Astrocyte of the hippocampus (primary cell): ENCODE data around the gene SNIP1.
A peak's percentile ranks its signal among the peaks of the same experiment; 100 is the strongest.
"Not testable (repeated sequence)": the region's sequence is repeated elsewhere in the genome, so short reads cannot be mapped to it uniquely, and the experiment has no call there.

Experiments used
- DNase-seq: peaks from one replicate; pipeline ENCODE4 v3.0.0; 2011; ENCODE audit warnings: low read depth, low spot score

SNIP1 gene

GRCh38 chr1:37514350-37515184, 39.5 kb downstream of the SNIP1 start, which contains the start of gene MEAF6:
TSS of gene MEAF6 (minus strand) at chr1:37514766. CDS start at chr1:37514746, 20 bp downstream.
- peak; percentile 96 for DNase-seq

- peak; percentile 51 for DNase-seq
Measured at GRCh38 chr1:37513795-37514349, 40.2 kb downstream of the SNIP1 start.

DNA sequence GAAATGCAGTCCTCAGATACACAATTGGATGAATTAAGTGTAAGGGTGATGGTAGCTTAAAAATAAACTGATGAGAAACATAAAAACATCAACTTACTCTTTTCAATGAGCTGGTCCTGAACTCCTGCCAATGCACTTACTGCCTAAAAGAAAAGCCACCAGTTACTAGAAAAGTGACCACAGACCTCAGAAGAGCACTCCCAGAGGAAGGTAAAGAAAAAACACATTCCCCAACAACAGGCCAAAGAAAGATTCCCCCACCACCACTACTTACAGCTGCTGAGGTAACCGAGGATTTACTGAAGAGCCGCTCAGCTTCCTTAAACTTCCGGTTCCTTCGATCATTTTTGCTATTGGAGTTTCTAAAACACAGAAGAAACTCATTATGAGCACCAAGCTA, 44.9 kb downstream of the SNIP1 start:
- peak; percentile 80 for DNase-seq

DNA sequence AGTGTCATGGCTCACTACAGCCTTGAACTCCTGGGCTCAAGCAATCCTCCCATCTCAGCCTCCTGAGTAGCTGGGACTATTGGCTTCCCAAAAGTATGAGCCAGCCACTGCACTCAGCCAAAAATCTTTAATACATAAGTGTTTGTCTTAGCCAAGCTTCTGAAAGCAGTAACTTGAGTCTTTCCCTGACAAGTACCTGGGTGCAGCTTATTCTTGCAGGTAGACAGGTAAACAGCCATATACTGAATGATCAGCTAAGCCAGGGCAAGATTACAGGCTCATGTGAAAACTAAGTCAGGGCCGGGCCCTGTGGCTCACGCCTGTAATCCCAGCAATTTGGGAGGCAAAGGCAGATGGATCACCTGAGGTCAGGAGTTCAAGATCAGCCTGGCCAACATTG, 47.4 kb downstream of the SNIP1 start:
- no peak for DNase-seq

DNA sequence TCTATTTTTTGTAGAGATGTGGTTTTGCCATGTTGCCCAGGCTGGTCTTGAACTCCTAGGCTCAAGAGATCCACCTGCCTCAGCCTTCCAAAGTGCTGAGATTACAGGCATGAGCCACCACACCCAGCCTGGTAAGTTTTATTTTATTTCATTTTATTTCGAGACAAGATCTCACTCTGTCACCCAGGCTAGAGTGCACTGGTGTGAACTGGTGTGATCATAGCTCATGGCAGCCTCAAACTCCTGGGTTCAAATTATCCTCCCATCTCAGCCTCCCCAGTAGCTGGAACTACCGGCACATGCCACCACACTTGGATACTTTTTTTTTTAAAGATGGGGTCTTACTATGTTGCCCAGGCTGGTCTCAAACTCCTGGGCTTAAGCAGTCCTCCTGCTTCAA, 51.3 kb downstream of the SNIP1 start:
- not testable (repeated sequence) for DNase-seq

DNA sequence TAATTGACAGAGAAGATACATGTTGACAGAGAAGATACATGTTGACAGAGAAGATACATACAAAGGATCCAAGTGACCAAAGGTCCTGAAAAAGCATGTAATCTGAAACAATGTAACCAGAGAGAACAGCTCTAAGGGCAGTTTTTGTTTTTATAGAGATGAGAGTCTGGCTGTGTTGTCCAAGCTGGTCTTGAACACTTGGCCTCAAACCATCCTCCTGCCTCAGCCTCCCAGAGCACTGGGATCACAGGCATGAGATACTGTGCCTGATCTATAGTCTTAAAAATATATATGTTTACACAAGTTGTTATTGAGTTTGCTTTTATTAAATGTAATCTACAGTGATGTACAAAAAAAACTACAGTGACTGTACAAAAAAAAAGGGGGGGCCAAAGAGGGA, 52.0 kb downstream of the SNIP1 start:
- DNase-seq, result no peak

- DNase-seq, result no peak
Measured at GRCh38 chr1:37501661-37502060, 52.4 kb downstream of the SNIP1 start.

- peak; percentile 84 for DNase-seq
Measured at GRCh38 chr1:37498872-37499617, 55.0 kb downstream of the SNIP1 start.

DNA sequence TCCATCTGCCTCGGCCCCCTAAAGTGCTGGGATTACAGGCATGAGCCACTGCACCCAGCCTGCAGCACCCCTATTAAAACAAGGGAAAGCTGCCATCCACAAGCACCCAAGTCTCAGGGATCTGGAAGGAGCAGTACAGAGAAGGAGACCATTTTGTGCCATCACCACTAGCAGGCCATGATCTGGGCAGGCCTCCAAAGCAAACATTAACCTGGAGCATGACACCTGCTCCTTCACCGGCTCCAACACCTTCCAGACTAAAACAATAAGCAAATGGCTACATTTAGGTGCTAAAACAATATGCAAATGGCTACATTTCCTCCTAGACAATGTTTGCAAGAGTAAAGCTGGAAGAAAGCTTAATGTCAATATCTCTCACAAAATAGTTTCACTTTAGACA, 56.3 kb downstream of the SNIP1 start:
- DNase-seq, result no peak

DNA sequence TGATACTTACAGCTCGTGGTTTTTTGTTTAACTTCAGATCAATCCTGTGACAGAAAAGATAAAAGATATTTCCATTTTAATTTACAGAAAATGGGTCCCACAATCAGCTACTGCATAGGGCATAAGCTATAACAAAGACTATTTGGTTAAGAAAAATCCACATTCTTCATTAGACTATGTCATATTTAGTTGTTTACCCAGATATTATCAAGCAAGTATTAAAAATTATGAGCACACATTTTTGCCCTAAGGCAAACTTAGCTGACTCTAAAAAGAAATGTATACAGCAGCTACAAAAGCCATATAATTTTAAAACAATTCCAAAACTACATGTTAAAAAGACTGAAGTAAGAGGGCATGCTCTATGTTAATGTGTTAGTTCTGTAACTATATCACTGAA, 58.2 kb downstream of the SNIP1 start:
- DNase-seq, result no peak

- no peak for DNase-seq
Measured at GRCh38 chr1:37493336-37494098, 60.6 kb downstream of the SNIP1 start.

- no peak for DNase-seq
Measured at GRCh38 chr1:37487619-37487984, 66.5 kb downstream of the SNIP1 start.

- DNase-seq, result peak; percentile 85
Measured at GRCh38 chr1:37486680-37487618, 67.1 kb downstream of the SNIP1 start.

GRCh38 chr1:37485902-37486679, 68.0 kb downstream of the SNIP1 start:
- no peak for DNase-seq
